T-helper 1 cell treated with Interleukin-12 subunit alpha and Interleukin-12 subunit beta and Interleukin-4 antibody, amounts not matched to agents 30 μg/mL and 1 μg/mL, for 36 hours (primary cell): ENCODE results near the gene NCAN.

Source experiments
- H3K27ac Mint-ChIP-seq: one replicate; pipeline ENCODE4 v1.8.0; 2021; ENCODE audit warnings: mild to moderate bottlenecking, mixed read lengths
- H3K27me3 Mint-ChIP-seq: one replicate; pipeline ENCODE4 v1.8.0; 2021; ENCODE audit warnings: low read depth, mixed read lengths
- H3K36me3 Mint-ChIP-seq: one replicate; pipeline ENCODE4 v1.8.0; 2021; ENCODE audit warnings: low read depth, mixed read lengths
- H3K4me1 Mint-ChIP-seq: one replicate; pipeline ENCODE4 v1.8.0; 2021; ENCODE audit warnings: low read depth, mixed read lengths
- H3K4me3 Mint-ChIP-seq: one replicate; pipeline ENCODE4 v1.8.0; 2021; ENCODE audit warnings: mild to moderate bottlenecking, moderate library complexity, mixed read lengths
- H3K9me3 Mint-ChIP-seq: one replicate; pipeline ENCODE4 v1.8.0; 2021; ENCODE audit warnings: mixed read lengths

The NCAN gene

GRCh38 chr19:19296953-19297689 is 85.4 kb downstream of the NCAN start:
- no peak overlapping the region for H3K4me3 Mint-ChIP-seq
- no peak overlapping the region for H3K27ac Mint-ChIP-seq
- peaks cover 21% of the 10 kb centered on the region for H3K36me3 Mint-ChIP-seq
- no peaks in the 10 kb centered on the region for H3K9me3 Mint-ChIP-seq
- no peaks in the 10 kb centered on the region for H3K4me1 Mint-ChIP-seq
- no peaks in the 10 kb centered on the region for H3K27me3 Mint-ChIP-seq

- Mint-ChIP-seq H3K27me3 (no peaks in the 10 kb centered on the region), H3K4me1 (no peaks in the 10 kb centered on the region), H3K4me3 (no peak overlapping the region), H3K27ac (no peak overlapping the region), H3K9me3 (no peaks in the 10 kb centered on the region), H3K36me3 (peaks cover 16% of the 10 kb centered on the region)
Measured at GRCh38 chr19:19297759-19298158, 86.0 kb downstream of the NCAN start.

DNA sequence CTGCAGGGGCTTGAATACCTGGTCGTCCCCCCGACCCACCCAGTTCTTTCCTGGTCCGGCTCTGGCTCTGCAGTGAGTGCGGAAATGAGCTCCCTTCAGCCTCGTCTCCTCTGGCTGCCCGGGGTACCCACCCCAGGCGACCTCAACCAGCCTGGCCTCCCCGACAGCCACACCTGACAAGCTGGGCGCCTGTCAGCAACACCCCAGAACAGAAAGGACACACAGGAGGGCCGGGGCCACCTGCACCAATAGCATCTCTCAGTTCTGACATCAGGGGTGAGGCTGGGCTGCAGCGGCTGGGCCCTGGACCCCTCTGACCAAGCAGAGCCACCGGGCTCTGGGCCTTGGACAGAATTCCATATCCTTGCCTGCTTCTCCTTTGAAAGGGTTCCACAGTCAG is 88.9 kb downstream of the NCAN start:
- Mint-ChIP-seq H3K27me3 (no peaks in the 10 kb centered on the region), H3K27ac (no peak overlapping the region), H3K4me3 (no peak overlapping the region), H3K4me1 (no peaks in the 10 kb centered on the region), H3K36me3 (peaks cover 14% of the 10 kb centered on the region), H3K9me3 (no peaks in the 10 kb centered on the region)
